Activated CD4-positive, CD25-positive, alpha-beta regulatory T cell treated with anti-CD3 and anti-CD28 coated beads, Interleukin-2, amount 50 U/mL, for 72 hours (primary cell): Measurements from ENCODE around the gene IQSEC1.
"Not testable (repeated sequence)": the region's sequence is repeated elsewhere in the genome, so short reads cannot be mapped to it uniquely, and the experiment has no call there.

ENCODE experiments used
- DNase-seq: peaks from one replicate; pipeline ENCODE4 v3.0.0; 2021

IQSEC1 gene

GRCh38 chr3:12884790-12885582 is 188.2 kb downstream of the IQSEC1 start:
- DNase-seq: no peak

GRCh38 chr3:12884186-12884680 is 189.0 kb downstream of the IQSEC1 start:
- no peak for DNase-seq

- no peak for DNase-seq
Measured at GRCh38 chr3:12882336-12883310, 190.6 kb downstream of the IQSEC1 start.

- not testable (repeated sequence) for DNase-seq
Measured at GRCh38 chr3:12881858-12882257, 191.4 kb downstream of the IQSEC1 start.

- no peak for DNase-seq
Measured at GRCh38 chr3:12879191-12879815, 193.9 kb downstream of the IQSEC1 start.

GRCh38 chr3:12878758-12879157 is 194.5 kb downstream of the IQSEC1 start:
- DNase-seq: not testable (repeated sequence)

GRCh38 chr3:12878141-12878574 is 195.1 kb downstream of the IQSEC1 start:
- no peak for DNase-seq

- DNase-seq: no peak
Measured at GRCh38 chr3:12877040-12877439, 196.2 kb downstream of the IQSEC1 start.

- no peak for DNase-seq
Measured at GRCh38 chr3:12875857-12876836, 197.1 kb downstream of the IQSEC1 start.

- DNase-seq: no peak
Measured at GRCh38 chr3:12871404-12871983, 201.7 kb downstream of the IQSEC1 start.

GRCh38 chr3:12870942-12871341 is 202.3 kb downstream of the IQSEC1 start:
- no peak for DNase-seq

- peak; percentile 55 for DNase-seq
Measured at GRCh38 chr3:12869035-12869621, 204.1 kb downstream of the IQSEC1 start.

- DNase-seq: peak; percentile 66
Measured at GRCh38 chr3:12868039-12869034, 204.9 kb downstream of the IQSEC1 start.

GRCh38 chr3:12866836-12867235 is 206.4 kb downstream of the IQSEC1 start:
- no peak for DNase-seq

- DNase-seq: no peak
Measured at GRCh38 chr3:12865271-12865670, 208.0 kb downstream of the IQSEC1 start.

GRCh38 chr3:12862387-12862786 is 210.8 kb downstream of the IQSEC1 start:
- no peak for DNase-seq

- DNase-seq: no peak
Measured at GRCh38 chr3:12861611-12862010, 211.6 kb downstream of the IQSEC1 start.

- DNase-seq: no peak
Measured at GRCh38 chr3:12859840-12860239, 213.4 kb downstream of the IQSEC1 start.

GRCh38 chr3:12856626-12857025 is 216.6 kb downstream of the IQSEC1 start:
- DNase-seq: no peak

GRCh38 chr3:12854565-12854964 is 218.7 kb downstream of the IQSEC1 start:
- no peak for DNase-seq
